ENCODE results near the gene OR8B12.
"Not testable (repeated sequence)": the region's sequence is repeated elsewhere in the genome, so short reads cannot be mapped to it uniquely, and the experiment has no call there.

OR8B12 gene

GRCh38 chr11:124519850-124520549 is 23.5 kb downstream of the OR8B12 start:
- ATAC-seq = no peak

- ATAC-seq = no peak
These were observed 24.4 kb downstream of the OR8B12 start for GRCh38 chr11:124518989-124519451.

- ATAC-seq = no peak
These were observed 26.1 kb downstream of the OR8B12 start for GRCh38 chr11:124517314-124517713.

- ATAC-seq = not testable (repeated sequence)
These were observed 28.8 kb downstream of the OR8B12 start for GRCh38 chr11:124514675-124515074.

GRCh38 chr11:124514131-124514530 is 29.3 kb downstream of the OR8B12 start:
- no peak for ATAC-seq

- ATAC-seq = no peak
These were observed 31.7 kb downstream of the OR8B12 start for GRCh38 chr11:124511745-124512144.

- no peak for ATAC-seq
These were observed 33.2 kb downstream of the OR8B12 start for GRCh38 chr11:124510279-124510678.

- no peak for ATAC-seq
These were observed 43.7 kb downstream of the OR8B12 start for GRCh38 chr11:124499711-124500110.

- no peak for ATAC-seq
These were observed 50.3 kb downstream of the OR8B12 start for GRCh38 chr11:124493016-124493655.
